RWPE1 (cell line): ENCODE measurements around the gene CCDC7.
"Not testable (repeated sequence)": the region's sequence is repeated elsewhere in the genome, so short reads cannot be mapped to it uniquely, and the experiment has no call there.

Experiments used
- CTCF ChIA-PET: fragments of 350-600 bp; sonication (Branson Sonifier 250); formaldehyde crosslinking; extraction: SDS; loops from one replicate; lab custom pipeline; 2021; lab: Yijun Ruan, JAX
- POLR2A ChIA-PET: fragments of 400-600 bp; formaldehyde crosslinking; extraction: SDS; loops from one replicate; lab custom pipeline; 2020; ENCODE audit warnings: antibody characterized with exemption; ENCODE audit not compliant: low non-redundant PET; lab: Yijun Ruan, JAX
- DNase-seq: peaks from one replicate; pipeline ENCODE4 v3.0.0; 2012; ENCODE audit warnings: low spot score
- H3K27ac ChIP-seq: fragments of 450-650 bp; 2 replicates; pipeline ENCODE4 v1.5.1; 2017
- TF ChIP-seq, protein P1 (sequence below): fragments of 450-650 bp; conservative IDR thresholded peaks from 2 replicates; pipeline ENCODE4 v1.5.1; 2017; ENCODE audit warnings: low read depth, mild to moderate bottlenecking

CCDC7 gene

GRCh38 chr10:32795598-32796183, 349.8 kb downstream of the CCDC7 start:
- no peak overlapping the region for H3K27ac ChIP-seq
- ChIA-PET POLR2A (no interaction called here), CTCF (interaction anchor here (0.6 to 0.7 kb wide), 5 partner anchors 9 to 514 kb away, joined by 3 to 5 read pairs (median 4); no protein-coding TSS in a partner anchor)
- DNase-seq = peak; percentile 15
- TF ChIP-seq, protein P1, sequence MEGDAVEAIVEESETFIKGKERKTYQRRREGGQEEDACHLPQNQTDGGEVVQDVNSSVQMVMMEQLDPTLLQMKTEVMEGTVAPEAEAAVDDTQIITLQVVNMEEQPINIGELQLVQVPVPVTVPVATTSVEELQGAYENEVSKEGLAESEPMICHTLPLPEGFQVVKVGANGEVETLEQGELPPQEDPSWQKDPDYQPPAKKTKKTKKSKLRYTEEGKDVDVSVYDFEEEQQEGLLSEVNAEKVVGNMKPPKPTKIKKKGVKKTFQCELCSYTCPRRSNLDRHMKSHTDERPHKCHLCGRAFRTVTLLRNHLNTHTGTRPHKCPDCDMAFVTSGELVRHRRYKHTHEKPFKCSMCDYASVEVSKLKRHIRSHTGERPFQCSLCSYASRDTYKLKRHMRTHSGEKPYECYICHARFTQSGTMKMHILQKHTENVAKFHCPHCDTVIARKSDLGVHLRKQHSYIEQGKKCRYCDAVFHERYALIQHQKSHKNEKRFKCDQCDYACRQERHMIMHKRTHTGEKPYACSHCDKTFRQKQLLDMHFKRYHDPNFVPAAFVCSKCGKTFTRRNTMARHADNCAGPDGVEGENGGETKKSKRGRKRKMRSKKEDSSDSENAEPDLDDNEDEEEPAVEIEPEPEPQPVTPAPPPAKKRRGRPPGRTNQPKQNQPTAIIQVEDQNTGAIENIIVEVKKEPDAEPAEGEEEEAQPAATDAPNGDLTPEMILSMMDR = peak; percentile 77

DNA sequence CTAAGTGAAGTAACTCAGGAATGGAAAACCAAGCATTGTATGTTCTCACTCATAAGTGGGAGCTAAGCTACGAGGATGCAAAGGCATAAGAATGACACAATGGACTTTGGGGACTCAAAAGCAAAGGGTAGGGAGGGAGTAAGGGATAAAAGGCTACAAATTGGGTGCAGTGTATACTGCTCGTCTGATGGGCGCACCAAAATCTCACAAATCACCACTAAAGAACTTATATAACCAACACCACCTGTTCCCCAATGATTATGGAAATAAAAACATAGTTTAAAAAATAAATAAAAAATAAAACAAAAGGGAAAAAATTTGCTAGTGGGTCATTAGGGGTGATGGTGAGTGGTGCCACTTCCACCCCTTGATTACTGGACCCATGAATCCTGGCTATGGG, 351.5 kb downstream of the CCDC7 start:
- H3K27ac ChIP-seq, POLR2A ChIA-PET, CTCF ChIA-PET, DNase-seq: not testable (repeated sequence)

DNA sequence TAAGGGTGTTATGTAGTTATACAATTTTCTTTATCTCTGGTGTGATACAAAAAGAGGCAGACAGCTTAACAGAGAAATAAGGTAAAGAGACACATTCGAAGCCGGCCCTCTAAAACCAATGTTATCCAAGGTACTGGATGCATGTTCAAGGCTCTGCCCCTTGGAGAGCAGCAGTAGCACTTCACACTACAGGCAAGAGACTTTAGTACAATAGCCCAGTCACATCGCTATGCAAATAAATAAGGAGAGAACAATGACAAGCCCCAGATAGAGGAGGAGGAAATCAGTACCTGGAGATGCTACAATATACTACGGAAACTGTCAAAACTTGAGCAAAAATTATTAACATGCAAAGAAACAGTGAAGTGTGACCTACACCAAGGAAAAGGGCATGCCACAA, 401.0 kb downstream of the CCDC7 start:
- ChIA-PET CTCF (no interaction called here), POLR2A (no interaction called here)
- DNase-seq = no peak
- TF ChIP-seq, protein P1 = no peak
- H3K27ac ChIP-seq = no peak overlapping the region

DNA sequence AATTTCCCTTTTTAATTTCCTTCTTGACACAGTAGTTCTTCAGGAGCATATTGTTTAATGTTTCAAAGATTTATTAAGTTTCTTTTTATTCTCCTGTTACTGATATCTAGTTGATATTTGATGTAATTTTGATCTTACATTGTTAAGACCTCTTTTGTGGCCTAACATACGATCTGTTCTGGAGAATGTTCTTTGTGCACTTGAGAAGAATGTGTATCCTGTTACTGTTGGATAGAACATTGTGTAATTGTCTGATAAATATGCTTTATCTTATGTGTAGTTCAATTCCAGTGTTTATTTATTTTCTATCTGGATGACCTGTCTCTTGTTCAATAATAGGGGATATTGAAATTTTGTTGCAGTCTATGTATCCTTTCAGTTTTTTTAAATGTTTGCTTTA, 405.4 kb downstream of the CCDC7 start:
- no peak overlapping the region for H3K27ac ChIP-seq
- TF ChIP-seq, protein P1 = no peak
- POLR2A ChIA-PET = no interaction called here
- no peak for DNase-seq
- CTCF ChIA-PET = no interaction called here

GRCh38 chr10:32854435-32854834, 408.5 kb downstream of the CCDC7 start:
- POLR2A ChIA-PET = no interaction called here
- CTCF ChIA-PET = no interaction called here
- TF ChIP-seq, protein P1 = no peak
- H3K27ac ChIP-seq = no peak overlapping the region
- no peak for DNase-seq

DNA sequence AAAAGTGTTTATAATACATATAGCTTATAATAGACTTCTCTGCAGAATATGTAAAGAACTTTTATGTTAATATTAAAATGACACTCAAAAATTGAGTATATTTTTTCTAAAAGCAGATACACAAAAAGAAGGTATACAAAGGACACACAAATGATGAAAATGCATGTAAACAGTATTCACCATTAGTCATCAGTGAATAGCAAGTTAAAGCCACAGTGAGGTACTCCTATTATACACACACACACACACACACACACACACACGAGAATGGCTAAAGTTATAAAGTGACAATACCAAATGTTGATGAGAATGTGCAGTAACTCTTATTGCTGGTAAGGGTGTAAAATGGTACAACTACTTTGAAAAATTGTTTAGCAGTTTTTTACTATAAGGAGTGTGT, 419.2 kb downstream of the CCDC7 start:
- POLR2A ChIA-PET = no interaction called here
- DNase-seq = no peak
- no peak overlapping the region for H3K27ac ChIP-seq
- TF ChIP-seq, protein P1 = no peak
- CTCF ChIA-PET = no interaction called here

DNA sequence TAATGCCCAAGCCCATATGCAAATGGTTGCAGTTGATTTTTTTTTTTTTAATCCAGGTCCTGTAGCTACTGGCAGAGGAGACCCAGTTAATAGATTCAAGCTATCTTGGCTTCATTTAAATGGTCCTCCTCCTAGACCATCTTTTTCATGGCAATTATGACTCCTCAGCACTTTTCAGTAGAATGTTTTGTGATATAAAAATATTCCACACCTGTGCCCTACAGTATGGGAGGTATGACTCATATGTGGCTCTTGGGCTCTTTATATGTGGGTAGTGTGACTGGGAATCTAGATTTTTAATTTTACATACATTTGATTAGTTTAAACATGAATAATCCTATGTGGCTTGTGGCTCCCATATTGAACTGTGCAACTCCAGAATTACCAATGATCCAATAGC, 432.0 kb downstream of the CCDC7 start:
- TF ChIP-seq, protein P1 = no peak
- POLR2A ChIA-PET = no interaction called here
- CTCF ChIA-PET = no interaction called here
- no peak for DNase-seq
- H3K27ac ChIP-seq = no peak overlapping the region
